ENCODE results near the gene STOML1. TPM values are rescaled to one million over a fixed set of nuclear protein-coding genes. Genes with fewer than 3 reads are reported as not detected.

STOML1 gene
- total and polyA plus RNA-seq, 10 donors: 8.2 to 15.2 (median 10.0) TPM

DNA sequence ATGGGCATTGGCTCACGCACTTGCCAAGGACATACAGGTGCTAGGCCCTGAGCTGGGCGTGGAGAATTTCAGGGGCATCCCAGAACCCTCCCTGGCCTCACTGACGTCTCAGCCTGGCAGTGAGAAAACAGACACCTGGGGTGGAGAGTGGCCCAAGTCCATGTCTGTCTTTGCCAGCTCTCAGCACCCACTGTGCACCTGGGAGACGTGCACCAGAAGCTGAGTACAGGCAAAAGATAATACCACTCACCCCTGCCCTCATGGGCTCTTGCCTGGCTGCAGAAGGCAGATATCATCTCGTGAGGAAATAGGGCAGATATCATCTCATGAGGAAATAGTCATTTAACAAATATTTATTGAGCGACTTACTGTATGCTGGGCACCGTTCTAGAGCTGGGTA, 57.8 kb downstream of the STOML1 start:
- Histone ChIP-seq H3K27me3 (replicated peaks in 1 of 7) (peaks cover 0 to 35% (median 0%) of the 10 kb centered on the region in 7 donors), H3K27ac (no peak overlapping the region), H3K4me1 (peaks cover 0 to 52% (median 14%) of the 10 kb centered on the region in 6 donors), H3K4me3 (no peak overlapping the region), H3K9me3 (no peaks in the 10 kb centered on the region), H3K36me3 (no peaks in the 10 kb centered on the region)
- TF ChIP-seq POLR2AphosphoS5 (IDR thresholded peaks at IDR 0.05): no peak
- no peak for TF ChIP-seq POLR2A (IDR thresholded peaks at IDR 0.05)
- TF ChIP-seq CTCF (IDR thresholded peaks at IDR 0.05 in 8 of 11, conservative IDR thresholded peaks at IDR 0.05 in 3 of 11): no peak
- WGBS, 5 donors: 51 to 71% (median 64%) methylated on average over 5 to 7 of the region's 7 CpGs
- intact Hi-C loops (cut with DNase I; ENCODE audit: low total_unique reads): no loop called here
- peak; percentile 40 for DNase-seq

GRCh38 chr15:73932381-73933191, 59.5 kb downstream of the STOML1 start:
- TF ChIP-seq POLR2AphosphoS5 (IDR thresholded peaks at IDR 0.05): no peak
- TF ChIP-seq CTCF (IDR thresholded peaks at IDR 0.05 in 8 of 11, conservative IDR thresholded peaks at IDR 0.05 in 3 of 11): no peak
- no peak for TF ChIP-seq POLR2A (IDR thresholded peaks at IDR 0.05)
- Histone ChIP-seq H3K9me3 (no peaks in the 10 kb centered on the region), H3K36me3 (no peaks in the 10 kb centered on the region), H3K4me1 (peaks cover 5 to 67% (median 25%) of the 10 kb centered on the region in 6 donors), H3K27ac (no peak overlapping the region), H3K27me3 (replicated peaks in 1 of 7) (peaks cover 0 to 52% (median 3%) of the 10 kb centered on the region in 7 donors), H3K4me3 (no peak overlapping the region)
- 63 to 89% (median 72%) methylated on average over 6 of the region's 6 CpGs for WGBS, 5 donors
- intact Hi-C loops (cut with DNase I; ENCODE audit: low total_unique reads): no loop called here
- peak; percentile 25 for DNase-seq

GRCh38 chr15:73931441-73931840, 60.7 kb downstream of the STOML1 start:
- no peak for TF ChIP-seq CTCF (IDR thresholded peaks at IDR 0.05 in 8 of 11, conservative IDR thresholded peaks at IDR 0.05 in 3 of 11)
- no peak for TF ChIP-seq POLR2AphosphoS5 (IDR thresholded peaks at IDR 0.05)
- TF ChIP-seq POLR2A (IDR thresholded peaks at IDR 0.05): no peak
- H3K36me3 ChIP-seq: no peaks in the 10 kb centered on the region
- H3K27me3 ChIP-seq (replicated peaks in 1 of 7): peaks cover 0 to 64% (median 14%) of the 10 kb centered on the region in 7 donors
- intact Hi-C loops (cut with DNase I; ENCODE audit: low total_unique reads): no loop called here
- peaks cover 9 to 69% (median 31%) of the 10 kb centered on the region in 6 donors for H3K4me1 ChIP-seq
- WGBS, 5 donors: 53 to 69% (median 60%) methylated on average over 2 of the region's 2 CpGs
- DNase-seq: peak; percentile 63
- H3K4me3 ChIP-seq: no peak overlapping the region
- H3K27ac ChIP-seq: peak overlapping the region in 2 of 8 donors; percentile 11 to 36
- no peaks in the 10 kb centered on the region for H3K9me3 ChIP-seq

- intact Hi-C loops (cut with DNase I; ENCODE audit: low total_unique reads): no loop called here
- peak overlapping the region in 4 of 8 donors; percentile 18 to 36 (median 28) for H3K27ac ChIP-seq
- H3K36me3 ChIP-seq: no peaks in the 10 kb centered on the region
- 69 to 93% (median 81%) methylated on average over 6 to 7 of the region's 7 CpGs for WGBS, 5 donors
- H3K27me3 ChIP-seq (replicated peaks in 1 of 7): peaks cover 0 to 70% (median 17%) of the 10 kb centered on the region in 7 donors
- no peaks in the 10 kb centered on the region for H3K9me3 ChIP-seq
- TF ChIP-seq CTCF (IDR thresholded peaks at IDR 0.05 in 8 of 11, conservative IDR thresholded peaks at IDR 0.05 in 3 of 11): no peak
- TF ChIP-seq POLR2AphosphoS5 (IDR thresholded peaks at IDR 0.05): no peak
- no peak for TF ChIP-seq POLR2A (IDR thresholded peaks at IDR 0.05)
- peaks cover 12 to 69% (median 32%) of the 10 kb centered on the region in 6 donors for H3K4me1 ChIP-seq
- H3K4me3 ChIP-seq: no peak overlapping the region
- peak; percentile 67 for DNase-seq
Observed at GRCh38 chr15:73930790-73931281, 61.3 kb downstream of the STOML1 start.

Measured in spleen (tissue), 11 donors.